Measurements from ENCODE around the gene CNR1. TPM values are rescaled to one million over a fixed set of nuclear protein-coding genes. Genes with fewer than 3 reads are reported as not detected.

CNR1 gene
- total RNA-seq: 1.3 and 1.8 TPM in 2 replicates

GRCh38 chr6:88165844-88166492 is at the start of gene CNR1:
CNR1 (minus strand) TSS chr6:88166347; CDS start chr6:88145274, 21,073 bp downstream.

Other genes starting within 250 kb of the CNR1 start
- not detected in 2 replicates for gene SPACA1, start 118.5 kb downstream of the CNR1 start, total RNA-seq

Data from mesangial cell (primary cell).